Measurements from ENCODE around the gene TOMM6.

DNA sequence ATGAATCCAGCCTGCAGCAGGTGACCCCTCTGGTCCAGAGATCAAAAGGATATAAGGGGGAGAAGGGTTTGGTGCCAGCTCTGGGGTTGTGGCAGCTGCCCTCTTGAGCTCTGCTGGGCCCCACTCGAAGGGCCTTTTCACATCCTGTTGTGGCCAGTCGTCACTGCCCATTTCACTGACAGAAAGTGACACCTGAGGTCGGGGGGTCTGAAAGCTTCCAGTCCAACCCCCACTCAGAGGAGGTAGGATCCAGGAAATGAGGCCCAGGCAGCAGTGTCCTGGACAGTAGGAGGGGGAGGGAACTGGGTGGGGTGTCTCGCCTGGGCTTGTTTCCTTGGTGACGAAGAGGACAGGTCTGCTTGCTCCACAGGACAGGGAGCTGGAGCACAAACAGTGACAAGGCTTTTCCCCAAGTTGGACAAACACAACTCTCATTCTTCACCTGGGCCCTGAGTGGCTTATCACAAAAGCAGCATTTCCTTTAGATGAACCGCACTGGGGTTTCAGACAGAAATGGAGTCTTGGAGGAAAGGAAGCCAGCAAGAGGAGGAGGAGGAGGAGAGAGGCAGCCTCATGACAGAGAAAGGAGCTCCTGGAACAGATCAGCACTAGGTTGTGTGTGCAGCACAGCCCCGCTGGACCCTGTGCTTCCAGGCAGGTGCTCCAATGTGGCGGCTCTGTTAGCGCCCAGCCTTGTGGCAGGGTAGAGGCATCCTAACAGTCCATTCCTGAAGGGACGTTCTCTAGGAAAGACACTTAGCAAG is 18.8 kb upstream of the TOMM6 start:
- TF ChIP-seq, protein P1, sequence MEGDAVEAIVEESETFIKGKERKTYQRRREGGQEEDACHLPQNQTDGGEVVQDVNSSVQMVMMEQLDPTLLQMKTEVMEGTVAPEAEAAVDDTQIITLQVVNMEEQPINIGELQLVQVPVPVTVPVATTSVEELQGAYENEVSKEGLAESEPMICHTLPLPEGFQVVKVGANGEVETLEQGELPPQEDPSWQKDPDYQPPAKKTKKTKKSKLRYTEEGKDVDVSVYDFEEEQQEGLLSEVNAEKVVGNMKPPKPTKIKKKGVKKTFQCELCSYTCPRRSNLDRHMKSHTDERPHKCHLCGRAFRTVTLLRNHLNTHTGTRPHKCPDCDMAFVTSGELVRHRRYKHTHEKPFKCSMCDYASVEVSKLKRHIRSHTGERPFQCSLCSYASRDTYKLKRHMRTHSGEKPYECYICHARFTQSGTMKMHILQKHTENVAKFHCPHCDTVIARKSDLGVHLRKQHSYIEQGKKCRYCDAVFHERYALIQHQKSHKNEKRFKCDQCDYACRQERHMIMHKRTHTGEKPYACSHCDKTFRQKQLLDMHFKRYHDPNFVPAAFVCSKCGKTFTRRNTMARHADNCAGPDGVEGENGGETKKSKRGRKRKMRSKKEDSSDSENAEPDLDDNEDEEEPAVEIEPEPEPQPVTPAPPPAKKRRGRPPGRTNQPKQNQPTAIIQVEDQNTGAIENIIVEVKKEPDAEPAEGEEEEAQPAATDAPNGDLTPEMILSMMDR (IDR thresholded peaks at IDR 0.05) = no peak
- TF ChIP-seq POLR2A (IDR thresholded peaks at IDR 0.05) = no peak

Data from thyroid gland (tissue), 4 donors.